Fibroblast of mammary gland (primary cell): ENCODE results near the gene HSD17B12.
A peak's percentile ranks its signal among the peaks of the same experiment; 100 is the strongest.

Source experiments
- DNase-seq: peaks from one replicate; pipeline ENCODE4 v3.0.0-alpha.2; 2010; ENCODE audit warnings: low read depth
- H3K4me3 ChIP-seq: 2 replicates; pipeline ENCODE4 v1.5.1; 2011; ENCODE audit warnings: low read depth, mild to moderate bottlenecking, low read length, moderate library complexity; ENCODE audit not compliant: control insufficient read depth
- CTCF ChIP-seq: conservative IDR thresholded peaks from 2 replicates; pipeline ENCODE4 v1.5.1; 2011; ENCODE audit warnings: low read depth, low read length, inconsistent platforms; ENCODE audit not compliant: control insufficient read depth, insufficient read depth

HSD17B12 gene

DNA sequence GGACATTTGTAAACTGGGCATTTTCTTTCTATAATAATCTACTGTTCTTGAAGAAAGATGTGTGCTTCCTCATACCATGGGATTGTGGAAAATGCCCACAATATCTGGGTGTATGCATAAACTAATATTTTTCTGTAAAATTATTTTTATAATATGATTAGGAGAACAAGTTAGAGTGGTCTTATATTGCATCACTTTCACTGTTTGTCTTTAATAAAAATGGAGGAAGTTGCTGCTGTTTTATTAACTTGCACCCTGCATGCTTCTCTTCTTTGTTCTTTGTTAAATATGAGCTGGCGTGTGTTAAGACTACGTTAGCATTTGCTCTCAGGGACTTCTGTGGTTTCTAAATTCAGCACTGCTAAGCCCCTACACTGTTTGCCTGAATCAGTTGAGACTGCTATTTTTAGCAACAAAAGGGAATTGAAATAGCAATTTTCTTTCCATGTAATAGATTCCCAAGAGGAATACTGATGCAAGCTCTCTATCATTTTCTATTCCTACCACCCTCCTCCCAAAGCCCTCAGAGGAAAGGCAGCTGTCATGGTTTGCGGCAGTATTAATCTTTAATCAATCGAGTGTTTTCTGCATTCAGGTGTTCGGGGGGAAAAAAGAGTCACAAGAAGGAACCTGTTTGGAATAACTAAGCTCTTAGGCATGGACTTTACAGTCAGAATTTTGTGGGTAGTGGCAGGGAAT, 56.1 kb downstream of the HSD17B12 start:
- H3K4me3 ChIP-seq = no peak overlapping the region
- no peak for TF ChIP-seq CTCF

GRCh38 chr11:43737201-43737590, 56.7 kb downstream of the HSD17B12 start:
- no peak for TF ChIP-seq CTCF
- no peak for DNase-seq
- no peak overlapping the region for H3K4me3 ChIP-seq

More for the DNA sequence above, 56.1 kb downstream of the HSD17B12 start:
- peak; percentile 85 for DNase-seq

- DNase-seq = peak; percentile 82
- no peak overlapping the region for H3K4me3 ChIP-seq
- no peak for TF ChIP-seq CTCF
Measured at GRCh38 chr11:43738600-43739409, 58.3 kb downstream of the HSD17B12 start.

- no peak for TF ChIP-seq CTCF
- H3K4me3 ChIP-seq = no peak overlapping the region
- no peak for DNase-seq
Measured at GRCh38 chr11:43746670-43747069, 66.1 kb downstream of the HSD17B12 start.

GRCh38 chr11:43747130-43747802, 66.7 kb downstream of the HSD17B12 start:
- DNase-seq = no peak
- TF ChIP-seq CTCF = no peak
- no peak overlapping the region for H3K4me3 ChIP-seq

GRCh38 chr11:43748095-43748494, 67.6 kb downstream of the HSD17B12 start:
- DNase-seq = no peak
- no peak for TF ChIP-seq CTCF

More at GRCh38 chr11:43748095-43748494, 67.6 kb downstream of the HSD17B12 start:
- no peak overlapping the region for H3K4me3 ChIP-seq
